Neural cell (in vitro differentiated cells): ENCODE measurements around the gene OXCT1. TPM values are rescaled to one million over a fixed set of nuclear protein-coding genes. Genes with fewer than 3 reads are reported as not detected.
"Not testable (repeated sequence)": the region's sequence is repeated elsewhere in the genome, so short reads cannot be mapped to it uniquely, and the experiment has no call there.

Experiments used
- H2AFZ ChIP-seq: fragments of 200-600, 300-800 bp; sonication (generic), shearing (Covaris generic); 2 replicates; pipeline ENCODE4 v1.6.0; 2014; ENCODE audit warnings: low read depth, mild to moderate bottlenecking, antibody characterized with exemption, low read length, moderate library complexity
- H3F3A ChIP-seq: fragments of 200-600 bp; shearing (Covaris generic); 2 replicates; pipeline ENCODE4 v1.6.1; 2016; ENCODE audit warnings: mild to moderate bottlenecking, moderate library complexity, mixed read lengths, antibody characterized with exemption, low read length; ENCODE audit not compliant: insufficient read depth, poor library complexity, severe bottlenecking
- H3K27ac ChIP-seq: fragments of 200-600, 300-800 bp; sonication (generic), shearing (Covaris generic); 2 replicates; pipeline ENCODE4 v1.5.1; 2014; ENCODE audit warnings: mild to moderate bottlenecking, low read length, moderate library complexity
- H3K27me3 ChIP-seq: fragments of 300-800, 200-600 bp; sonication (generic), shearing (Covaris generic); 2 replicates; pipeline ENCODE4 v1.6.0; 2014; ENCODE audit warnings: mild to moderate bottlenecking, low read depth, low read length, moderate library complexity; ENCODE audit not compliant: insufficient read depth
- H3K36me3 ChIP-seq: fragments of 300-800, 200-600 bp; sonication (generic), shearing (Covaris generic); 2 replicates; pipeline ENCODE4 v1.5.1; 2014; ENCODE audit warnings: mild to moderate bottlenecking, antibody characterized with exemption, low read length, moderate library complexity; ENCODE audit not compliant: insufficient read depth
- H3K4me2 ChIP-seq: fragments of 300-800, 200-600 bp; sonication (generic), shearing (Covaris generic); 2 replicates; pipeline ENCODE4 v1.6.0; 2014; ENCODE audit warnings: mild to moderate bottlenecking, low read length
- H3K4me3 ChIP-seq: fragments of 300-800, 200-600 bp; sonication (generic), shearing (Covaris generic); 2 replicates; pipeline ENCODE4 v1.5.1; 2014; ENCODE audit warnings: mild to moderate bottlenecking, low read length, moderate library complexity
- H3K79me2 ChIP-seq: fragments of 200-600 bp; shearing (Covaris generic); replicated peaks from 2 replicates; pipeline ENCODE4 v1.6.0; 2014; ENCODE audit warnings: mild to moderate bottlenecking, low read length, moderate library complexity; ENCODE audit not compliant: insufficient read depth
- H3K9ac ChIP-seq: fragments of 300-800, 200-600 bp; sonication (generic), shearing (Covaris generic); 2 replicates; pipeline ENCODE4 v1.6.1; 2016; ENCODE audit warnings: mild to moderate bottlenecking, low read length, mixed read lengths
- H3K9me2 ChIP-seq: fragments of 200-600 bp; shearing (Covaris generic); 2 replicates; pipeline ENCODE4 v1.6.1; 2016; ENCODE audit warnings: mild to moderate bottlenecking, low read length, mixed read lengths; ENCODE audit not compliant: insufficient read depth
- H3K9me3 ChIP-seq: fragments of 200-600, 300-800 bp; sonication (generic), shearing (Covaris generic); 2 replicates; pipeline ENCODE4 v1.6.1; 2016; ENCODE audit warnings: mild to moderate bottlenecking, mixed run types, low read length, moderate library complexity, mixed read lengths
- H4K20me1 ChIP-seq: fragments of 200-600 bp; shearing (Covaris generic); 2 replicates; pipeline ENCODE4 v1.6.1; 2016; ENCODE audit warnings: mild to moderate bottlenecking, mixed run types; ENCODE audit not compliant: insufficient read depth
- CTCF ChIP-seq: fragments of 450-650 bp; IDR thresholded peaks from 2 replicates; pipeline ENCODE4 v1.5.1; 2014; ENCODE audit warnings: antibody characterized with exemption, mild to moderate bottlenecking, moderate library complexity; ENCODE audit not compliant: poor library complexity, severe bottlenecking
- EP300 ChIP-seq: fragments of 450-650 bp; conservative IDR thresholded peaks from 2 replicates; pipeline ENCODE4 v1.6.1; 2014; ENCODE audit warnings: antibody characterized with exemption, mild to moderate bottlenecking, moderate library complexity; ENCODE audit not compliant: poor library complexity, severe bottlenecking
- EZH2 ChIP-seq: fragments of 200-600, 300-800 bp; shearing (Covaris generic), sonication (generic); IDR thresholded peaks from 2 replicates; pipeline ENCODE4 v1.6.1; 2014; ENCODE audit warnings: antibody characterized with exemption, low read length, borderline replicate concordance, mild to moderate bottlenecking; ENCODE audit not compliant: insufficient read depth, poor library complexity, severe bottlenecking
- MXI1 ChIP-seq: fragments of 450-650 bp; conservative IDR thresholded peaks from 2 replicates; pipeline ENCODE4 v1.6.1; 2014; ENCODE audit warnings: antibody characterized with exemption, mild to moderate bottlenecking; ENCODE audit not compliant: poor library complexity, severe bottlenecking
- POLR2AphosphoS5 ChIP-seq: IDR thresholded peaks from 2 replicates; pipeline ENCODE4 v1.6.1; 2012
- RAD21 ChIP-seq: fragments of 450-650 bp; conservative IDR thresholded peaks from 2 replicates; pipeline ENCODE4 v1.6.1; 2014; ENCODE audit warnings: antibody characterized with exemption, mild to moderate bottlenecking, moderate library complexity
- REST ChIP-seq: IDR thresholded peaks from 2 replicates; pipeline ENCODE4 v1.6.1; 2012; ENCODE audit warnings: borderline replicate concordance
- SMC3 ChIP-seq: fragments of 450-650 bp; conservative IDR thresholded peaks from 2 replicates; pipeline ENCODE4 v1.6.1; 2014; ENCODE audit warnings: antibody characterized with exemption, mild to moderate bottlenecking, moderate library complexity; ENCODE audit not compliant: poor library complexity
- TAF1 ChIP-seq: IDR thresholded peaks from 2 replicates; pipeline ENCODE4 v1.6.1; 2012; ENCODE audit warnings: low read depth
- polyA plus RNA-seq: library from polyadenylated mRNA; depleted of rRNA; stranded (reverse); fragments of >200 nt; gene quantifications from 2 replicates; pipeline ENCODE4 v1.2.3, GENCODE V29; 2014

Gene OXCT1
- polyA plus RNA-seq, 1 donor from 2014 or later: 90.5 TPM

- H4K20me1 ChIP-seq: no peaks in the 10 kb centered on the region
- no peak for TF ChIP-seq EP300
- no peak for TF ChIP-seq SMC3
- no peak for TF ChIP-seq CTCF
- TF ChIP-seq TAF1: no peak
- TF ChIP-seq MXI1: no peak
- TF ChIP-seq POLR2AphosphoS5: no peak
- TF ChIP-seq REST: no peak
- no peak for TF ChIP-seq EZH2
- TF ChIP-seq RAD21: no peak
Measured at GRCh38 chr5:41735213-41735612, 135.0 kb downstream of the OXCT1 start.

GRCh38 chr5:41729381-41729780 is 140.8 kb downstream of the OXCT1 start:
- not testable (repeated sequence) for H3K4me2 ChIP-seq, H3K27ac ChIP-seq, H3K4me3 ChIP-seq, H3F3A ChIP-seq, H3K27me3 ChIP-seq, H3K9ac ChIP-seq, H3K9me2 ChIP-seq, H3K9me3 ChIP-seq, H4K20me1 ChIP-seq, H3K79me2 ChIP-seq, H3K36me3 ChIP-seq, H2AFZ ChIP-seq

More at GRCh38 chr5:41735213-41735612, 135.0 kb downstream of the OXCT1 start:
- no peaks in the 10 kb centered on the region for H3K9me3 ChIP-seq
- H3K4me3 ChIP-seq: no peak overlapping the region
- no peak overlapping the region for H3K4me2 ChIP-seq
- no peaks in the 10 kb centered on the region for H3K9me2 ChIP-seq
- H3K79me2 ChIP-seq: no peaks in the 10 kb centered on the region
- H3K9ac ChIP-seq: no peak overlapping the region
- H3K27me3 ChIP-seq: no peaks in the 10 kb centered on the region
- H2AFZ ChIP-seq: no peak overlapping the region
- H3K27ac ChIP-seq: no peak overlapping the region
- H3F3A ChIP-seq: no peaks in the 10 kb centered on the region
- H3K36me3 ChIP-seq: peaks cover 7% of the 10 kb centered on the region

- Histone ChIP-seq H3K9ac (no peak overlapping the region), H3K27ac (no peak overlapping the region), H4K20me1 (no peaks in the 10 kb centered on the region), H3K9me2 (no peaks in the 10 kb centered on the region), H3K36me3 (no peaks in the 10 kb centered on the region), H3K9me3 (no peaks in the 10 kb centered on the region), H3K4me2 (no peak overlapping the region), H3F3A (no peaks in the 10 kb centered on the region), H2AFZ (no peak overlapping the region), H3K4me3 (no peak overlapping the region), H3K27me3 (no peaks in the 10 kb centered on the region), H3K79me2 (no peaks in the 10 kb centered on the region)
- no peak for TF ChIP-seq RAD21
- TF ChIP-seq MXI1: no peak
- TF ChIP-seq EZH2: no peak
- TF ChIP-seq SMC3: no peak
- TF ChIP-seq CTCF: no peak
- no peak for TF ChIP-seq REST
- no peak for TF ChIP-seq POLR2AphosphoS5
- TF ChIP-seq EP300: no peak
- TF ChIP-seq TAF1: no peak
Measured at GRCh38 chr5:41728281-41728680, 141.9 kb downstream of the OXCT1 start.
